C4-2B (cell line): Measurements from ENCODE around the gene LMAN2.

Source experiments
- ZFX ChIP-seq: fragments of 450-650 bp; IDR thresholded peaks from 2 replicates; pipeline ENCODE4 v1.6.1; 2017
- TF ChIP-seq, protein P1 (sequence below): fragments of 450-650 bp; conservative IDR thresholded peaks from 2 replicates; pipeline ENCODE4 v1.5.1; 2017; ENCODE audit warnings: mild to moderate bottlenecking

DNA sequence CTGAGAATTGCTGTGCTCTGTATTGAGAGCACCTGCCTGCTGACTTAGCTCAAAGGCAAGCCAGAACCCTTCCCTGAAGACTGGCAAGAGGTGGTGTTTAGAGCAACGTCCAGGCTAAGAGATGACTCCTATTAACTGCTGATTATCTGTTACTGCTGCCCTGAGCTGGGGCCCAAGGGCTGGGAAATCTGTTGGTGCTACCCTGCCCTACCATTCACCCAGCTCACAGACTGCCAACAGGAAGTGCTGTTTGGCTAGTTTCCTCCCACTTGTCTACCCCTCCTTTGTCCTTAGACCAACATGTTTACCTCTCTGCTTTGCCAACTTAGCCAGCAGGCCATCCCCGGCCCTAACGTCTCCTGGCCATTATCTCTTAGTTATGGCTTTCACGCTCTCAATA is 54.9 kb downstream of the LMAN2 start:
- TF ChIP-seq, protein P1, sequence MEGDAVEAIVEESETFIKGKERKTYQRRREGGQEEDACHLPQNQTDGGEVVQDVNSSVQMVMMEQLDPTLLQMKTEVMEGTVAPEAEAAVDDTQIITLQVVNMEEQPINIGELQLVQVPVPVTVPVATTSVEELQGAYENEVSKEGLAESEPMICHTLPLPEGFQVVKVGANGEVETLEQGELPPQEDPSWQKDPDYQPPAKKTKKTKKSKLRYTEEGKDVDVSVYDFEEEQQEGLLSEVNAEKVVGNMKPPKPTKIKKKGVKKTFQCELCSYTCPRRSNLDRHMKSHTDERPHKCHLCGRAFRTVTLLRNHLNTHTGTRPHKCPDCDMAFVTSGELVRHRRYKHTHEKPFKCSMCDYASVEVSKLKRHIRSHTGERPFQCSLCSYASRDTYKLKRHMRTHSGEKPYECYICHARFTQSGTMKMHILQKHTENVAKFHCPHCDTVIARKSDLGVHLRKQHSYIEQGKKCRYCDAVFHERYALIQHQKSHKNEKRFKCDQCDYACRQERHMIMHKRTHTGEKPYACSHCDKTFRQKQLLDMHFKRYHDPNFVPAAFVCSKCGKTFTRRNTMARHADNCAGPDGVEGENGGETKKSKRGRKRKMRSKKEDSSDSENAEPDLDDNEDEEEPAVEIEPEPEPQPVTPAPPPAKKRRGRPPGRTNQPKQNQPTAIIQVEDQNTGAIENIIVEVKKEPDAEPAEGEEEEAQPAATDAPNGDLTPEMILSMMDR: no peak
- TF ChIP-seq ZFX: no peak
